ENCODE measurements around the gene ESAM.

DNA sequence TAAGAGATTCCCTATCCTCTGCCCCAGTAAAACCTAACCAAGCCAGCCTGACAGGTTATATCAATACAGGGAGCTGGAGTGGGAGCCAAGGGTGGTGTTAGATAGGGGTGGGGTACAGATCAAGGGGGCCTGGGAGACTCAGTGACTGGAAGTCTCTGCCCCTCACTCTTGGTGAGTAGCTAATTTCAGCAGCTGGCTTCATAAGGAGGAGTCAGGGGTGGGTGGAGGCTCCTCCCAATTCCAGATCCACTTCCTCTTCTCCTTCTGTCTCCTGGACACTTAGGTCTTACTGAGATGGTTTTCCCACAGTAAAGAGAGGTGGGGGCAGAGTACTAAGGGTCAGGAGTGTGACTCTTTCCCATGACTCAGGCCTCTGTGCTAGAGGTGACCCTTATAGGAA, 8.9 kb downstream of the ESAM start:
- TF ChIP-seq, protein P1, sequence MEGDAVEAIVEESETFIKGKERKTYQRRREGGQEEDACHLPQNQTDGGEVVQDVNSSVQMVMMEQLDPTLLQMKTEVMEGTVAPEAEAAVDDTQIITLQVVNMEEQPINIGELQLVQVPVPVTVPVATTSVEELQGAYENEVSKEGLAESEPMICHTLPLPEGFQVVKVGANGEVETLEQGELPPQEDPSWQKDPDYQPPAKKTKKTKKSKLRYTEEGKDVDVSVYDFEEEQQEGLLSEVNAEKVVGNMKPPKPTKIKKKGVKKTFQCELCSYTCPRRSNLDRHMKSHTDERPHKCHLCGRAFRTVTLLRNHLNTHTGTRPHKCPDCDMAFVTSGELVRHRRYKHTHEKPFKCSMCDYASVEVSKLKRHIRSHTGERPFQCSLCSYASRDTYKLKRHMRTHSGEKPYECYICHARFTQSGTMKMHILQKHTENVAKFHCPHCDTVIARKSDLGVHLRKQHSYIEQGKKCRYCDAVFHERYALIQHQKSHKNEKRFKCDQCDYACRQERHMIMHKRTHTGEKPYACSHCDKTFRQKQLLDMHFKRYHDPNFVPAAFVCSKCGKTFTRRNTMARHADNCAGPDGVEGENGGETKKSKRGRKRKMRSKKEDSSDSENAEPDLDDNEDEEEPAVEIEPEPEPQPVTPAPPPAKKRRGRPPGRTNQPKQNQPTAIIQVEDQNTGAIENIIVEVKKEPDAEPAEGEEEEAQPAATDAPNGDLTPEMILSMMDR (conservative IDR thresholded peaks at IDR 0.05; ENCODE audit: low read depth in 2 of 2) = no peak
- TF ChIP-seq POLR2AphosphoS5 (IDR thresholded peaks at IDR 0.05; ENCODE audit: low read depth) (no peak), REST (IDR thresholded peaks at IDR 0.05; ENCODE audit: unreplicated experiment) (no peak), EZH2 (IDR thresholded peaks at IDR 0.05; ENCODE audit: low read depth, unreplicated experiment) (no peak), EZH2phosphoT487 (IDR thresholded peaks at IDR 0.05; ENCODE audit: unreplicated experiment) (no peak), CREB1 (CRISPR knock-in tag; IDR thresholded peaks at IDR 0.05; ENCODE audit: low read depth) (no peak), JUNB (IDR thresholded peaks at IDR 0.05; ENCODE audit: unreplicated experiment) (no peak)

Measured in GM23338 (cell line).